Skeletal muscle satellite cell (primary cell): ENCODE results near the gene ARL4A.

Source experiments
- H3K27me3 ChIP-seq: 2 replicates; pipeline ENCODE4 v1.7.0; 2013; ENCODE audit warnings: low read length; ENCODE audit not compliant: control insufficient read depth, insufficient read depth
- H3K36me3 ChIP-seq: 2 replicates; pipeline ENCODE4 v1.7.0; 2013; ENCODE audit warnings: mild to moderate bottlenecking, control low read depth, low read length; ENCODE audit not compliant: insufficient read depth
- H3K4me1 ChIP-seq: 2 replicates; pipeline ENCODE4 v1.7.0; 2013; ENCODE audit warnings: low read length; ENCODE audit not compliant: control insufficient read depth, insufficient read depth
- H3K4me2 ChIP-seq: 2 replicates; pipeline ENCODE4 v1.7.0; 2013; ENCODE audit warnings: mild to moderate bottlenecking, low read length
- H3K4me3 ChIP-seq: 2 replicates; pipeline ENCODE4 v1.7.0; 2013; ENCODE audit warnings: low read length
- H3K9ac ChIP-seq: 2 replicates; pipeline ENCODE4 v1.7.0; 2013; ENCODE audit warnings: mild to moderate bottlenecking, low read depth, low read length, moderate library complexity
- H3K9me3 ChIP-seq: replicated peaks from 2 replicates; pipeline ENCODE4 v1.7.0; 2013; ENCODE audit warnings: mild to moderate bottlenecking, control low read depth, low read length

ARL4A gene

GRCh38 chr7:12719981-12720865 lies 32.8 kb downstream of the ARL4A start:
- H3K4me1 ChIP-seq = peaks cover 42% of the 10 kb centered on the region
- no peaks in the 10 kb centered on the region for H3K9me3 ChIP-seq
- H3K4me2 ChIP-seq = peak overlapping the region; percentile 47
- H3K36me3 ChIP-seq = no peaks in the 10 kb centered on the region
- no peak overlapping the region for H3K4me3 ChIP-seq
- H3K27me3 ChIP-seq = no peaks in the 10 kb centered on the region
- H3K9ac ChIP-seq = peak overlapping the region; percentile 61

GRCh38 chr7:12721286-12721830 lies 33.9 kb downstream of the ARL4A start:
- no peaks in the 10 kb centered on the region for H3K9me3 ChIP-seq
- H3K4me3 ChIP-seq = no peak overlapping the region
- no peaks in the 10 kb centered on the region for H3K27me3 ChIP-seq
- no peak overlapping the region for H3K9ac ChIP-seq
- no peak overlapping the region for H3K4me2 ChIP-seq
- H3K36me3 ChIP-seq = no peaks in the 10 kb centered on the region
- H3K4me1 ChIP-seq = peaks cover 34% of the 10 kb centered on the region

- no peak overlapping the region for H3K9ac ChIP-seq
These were observed 34.7 kb downstream of the ARL4A start for GRCh38 chr7:12722136-12722535.

GRCh38 chr7:12722636-12723605 lies 35.5 kb downstream of the ARL4A start:
- no peaks in the 10 kb centered on the region for H3K27me3 ChIP-seq
- peaks cover 34% of the 10 kb centered on the region for H3K4me1 ChIP-seq
- H3K4me3 ChIP-seq = no peak overlapping the region
- H3K9ac ChIP-seq = no peak overlapping the region
- no peaks in the 10 kb centered on the region for H3K36me3 ChIP-seq
- H3K9me3 ChIP-seq = no peaks in the 10 kb centered on the region
- no peak overlapping the region for H3K4me2 ChIP-seq

More at GRCh38 chr7:12722136-12722535, 34.7 kb downstream of the ARL4A start:
- no peaks in the 10 kb centered on the region for H3K27me3 ChIP-seq
- no peaks in the 10 kb centered on the region for H3K9me3 ChIP-seq
- peaks cover 27% of the 10 kb centered on the region for H3K4me1 ChIP-seq
- H3K4me2 ChIP-seq = no peak overlapping the region
- H3K36me3 ChIP-seq = no peaks in the 10 kb centered on the region
- no peak overlapping the region for H3K4me3 ChIP-seq

GRCh38 chr7:12725575-12726316 lies 38.3 kb downstream of the ARL4A start:
- no peak overlapping the region for H3K4me2 ChIP-seq
- no peaks in the 10 kb centered on the region for H3K27me3 ChIP-seq
- H3K4me3 ChIP-seq = no peak overlapping the region
- no peak overlapping the region for H3K9ac ChIP-seq
- no peaks in the 10 kb centered on the region for H3K36me3 ChIP-seq
- peaks cover 17% of the 10 kb centered on the region for H3K4me1 ChIP-seq
- H3K9me3 ChIP-seq = no peaks in the 10 kb centered on the region

GRCh38 chr7:12726908-12727307 lies 39.5 kb downstream of the ARL4A start:
- no peaks in the 10 kb centered on the region for H3K9me3 ChIP-seq
- peaks cover 27% of the 10 kb centered on the region for H3K4me1 ChIP-seq
- no peaks in the 10 kb centered on the region for H3K27me3 ChIP-seq
- no peak overlapping the region for H3K9ac ChIP-seq
- no peaks in the 10 kb centered on the region for H3K36me3 ChIP-seq
- no peak overlapping the region for H3K4me3 ChIP-seq
- no peak overlapping the region for H3K4me2 ChIP-seq

GRCh38 chr7:12727455-12728191 lies 40.2 kb downstream of the ARL4A start:
- H3K36me3 ChIP-seq = no peaks in the 10 kb centered on the region
- no peaks in the 10 kb centered on the region for H3K27me3 ChIP-seq
- H3K4me1 ChIP-seq = peaks cover 28% of the 10 kb centered on the region
- no peak overlapping the region for H3K4me3 ChIP-seq
- H3K9ac ChIP-seq = no peak overlapping the region
- H3K4me2 ChIP-seq = no peak overlapping the region
- H3K9me3 ChIP-seq = no peaks in the 10 kb centered on the region

- no peak overlapping the region for H3K9ac ChIP-seq
- peaks cover 28% of the 10 kb centered on the region for H3K4me1 ChIP-seq
- no peak overlapping the region for H3K4me2 ChIP-seq
- no peaks in the 10 kb centered on the region for H3K36me3 ChIP-seq
- no peaks in the 10 kb centered on the region for H3K27me3 ChIP-seq
- no peak overlapping the region for H3K4me3 ChIP-seq
- no peaks in the 10 kb centered on the region for H3K9me3 ChIP-seq
These were observed 40.7 kb downstream of the ARL4A start for GRCh38 chr7:12728192-12728538.

GRCh38 chr7:12729112-12729511 lies 41.7 kb downstream of the ARL4A start:
- H3K9me3 ChIP-seq = no peaks in the 10 kb centered on the region
- H3K4me3 ChIP-seq = no peak overlapping the region
- no peaks in the 10 kb centered on the region for H3K27me3 ChIP-seq
- no peaks in the 10 kb centered on the region for H3K36me3 ChIP-seq
- peak overlapping the region; percentile 0 for H3K4me2 ChIP-seq
- H3K4me1 ChIP-seq = peaks cover 28% of the 10 kb centered on the region
- no peak overlapping the region for H3K9ac ChIP-seq

- no peaks in the 10 kb centered on the region for H3K9me3 ChIP-seq
- H3K4me3 ChIP-seq = no peak overlapping the region
- H3K9ac ChIP-seq = no peak overlapping the region
- H3K4me2 ChIP-seq = no peak overlapping the region
- H3K27me3 ChIP-seq = no peaks in the 10 kb centered on the region
- H3K4me1 ChIP-seq = peaks cover 35% of the 10 kb centered on the region
- H3K36me3 ChIP-seq = no peaks in the 10 kb centered on the region
These were observed 43.1 kb downstream of the ARL4A start for GRCh38 chr7:12730523-12730922.
